Heart left ventricle (tissue), 16 donors: ENCODE results near the gene TGFB2. TPM values are rescaled to one million over a fixed set of nuclear protein-coding genes. Genes with fewer than 3 reads are reported as not detected.

Source experiments
- ATAC-seq, 4 donors: fragments of 200-7000 bp; cut with Tn5 transposase; one replicate each; pipeline ENCODE4 v1.9.1; 2020 to 2022; ENCODE audit warnings: moderate library complexity in 4 of 4, mild to moderate bottlenecking in 3 of 4, moderate number of reproducible peaks in 1 of 4
- DNase-seq, 5 donors: peaks; one replicate each; pipeline ENCODE4 v3.0.0-alpha.2; 2020
- H3K27ac ChIP-seq, 12 donors: fragments of 200-600 bp; sonication (generic) in 4 of 12; one replicate each; pipeline versions ENCODE4 v1.5.0 to v1.8.0; 2016 to 2022; ENCODE audit warnings: mild to moderate bottlenecking in 2 of 12
- H3K27me3 ChIP-seq, 9 donors: fragments of 200-600 bp; sonication (generic) in 2 of 9; one replicate each; pipeline versions ENCODE4 v1.5.1 to v1.8.0; 2016 to 2022; ENCODE audit warnings: mild to moderate bottlenecking in 3 of 9
- H3K36me3 ChIP-seq, 9 donors: fragments of 200-600 bp; sonication (generic) in 2 of 9; one replicate each; pipeline versions ENCODE4 v1.5.0 to v1.8.0; 2018 to 2022; ENCODE audit warnings: mild to moderate bottlenecking in 2 of 9
- H3K4me1 ChIP-seq, 12 donors: fragments of 200-600 bp; sonication (generic) in 4 of 12; one replicate each; pipeline versions ENCODE4 v1.5.0 to v1.8.0; 2016 to 2022; ENCODE audit warnings: mild to moderate bottlenecking in 3 of 12
- H3K4me3 ChIP-seq, 12 donors: fragments of 200-600 bp; sonication (generic) in 4 of 12; one replicate each; pipeline versions ENCODE4 v1.5.0 to v1.8.0; 2017 to 2022; ENCODE audit warnings: mild to moderate bottlenecking in 9 of 12, moderate library complexity in 4 of 12
- H3K9me3 ChIP-seq, 12 donors: fragments of 200-600 bp; sonication (generic) in 4 of 12; one replicate each; pipeline versions ENCODE4 v1.5.0 to v1.8.0; 2016 to 2022; ENCODE audit warnings: mild to moderate bottlenecking in 1 of 12
- CTCF ChIP-seq, 12 donors: fragments of 200-600 bp; sonication (generic) in 4 of 12; IDR thresholded peaks; one replicate each; pipeline versions ENCODE4 v1.5.0 to v1.8.0; 2018 to 2022; ENCODE audit warnings: antibody characterized with exemption in 12 of 12, mild to moderate bottlenecking in 5 of 12
- POLR2A ChIP-seq, 2 donors: fragments of 450-650 bp; IDR thresholded peaks; one replicate each; pipeline ENCODE4 v1.6.1; 2017; ENCODE audit warnings: antibody characterized with exemption in 2 of 2, mild to moderate bottlenecking in 2 of 2, moderate library complexity in 2 of 2
- WGBS, 4 donors: extraction: QIAGEN DNeasy Blood & Tissue Kit in 2 of 4; methylation state at CpG; one replicate each; pipeline versions ENCODE4 v1.1.5 to v1.1.7; 2013 to 2018; 5-methylcytosine and 5-hydroxymethylcytosine counted together
- intact Hi-C, 10 donors: fragments of 100-400 bp; cut with DNase I; formaldehyde crosslinking; loops; one replicate each; pipeline versions ENCODE4 v1.11.1 to v1.14.2; 2022
- polyA plus RNA-seq, 2 donors: library from polyadenylated mRNA; stranded (reverse); fragments of 200-250 nt; gene quantifications; one replicate each; pipeline ENCODE4 v1.2.3, GENCODE V29; 2013
- total RNA-seq, 9 donors: library from RNA; depleted of rRNA in 2 of 9; stranded (reverse); fragments of >200 nt in 2 of 9; fragmentation: NEBNext Ultra II Directional in 3 of 9; extraction: Animal tissue kit (Norgen Biotek cat#: 25700) in 3 of 9; gene quantifications; one replicate each; pipeline versions ENCODE4 v1.1.0 to v1.2.4, GENCODE V29; 2016 to 2023
- donor health status: ischemic (EF 13 %, LVEDD 7.1; RV severe dilation, severe dysfunction).
- donor health status: healthy with polysubstance abuse.
- donor health status: DM: no; HTN: yes; CAD: no.
- donor health status: DM: no; HTN: no; CAD: no.
- donor health status: ischemic (EF 25% LVEDD 6.9; RV normal size, moderate dysfunction).
- donor health status: ischemic (EF 25% LVEDD 5.7; RV mildly dilated, moderate dysfunction).
- donor health status: healthy.
- donor health status: DM: yes; HTN: yes; CAD: no.
- donor health status: ischemic (EF 35%, LVEDD 5.7; RV mildly dilated, moderate dysfunction).
- donor health status: nonischemic (EF 11% LVEDD 7.7; RV severe dilation, severe dysfunction).
- donor health status: DM: yes; HTN: yes; CAD: no.
- donor health status: PGD.
- donor health status: ischemic (EF 29% LVEDD 5.4; RV normal size, mild dysfunction).
- donor health status: nonischemic (EF 23%, LVEDD 6.1; RV moderate dilation, normal function).

TGFB2 gene
- total and polyA plus RNA-seq, 11 donors = 0.76 to 23.6 (median 5.5) TPM

GRCh38 chr1:218451415-218451814 is 106.3 kb downstream of the TGFB2 start:
- Histone ChIP-seq H3K27me3 (no peaks in the 10 kb centered on the region), H3K4me1 (peaks cover 0 to 14% (median 0%) of the 10 kb centered on the region in 12 donors), H3K27ac (no peak overlapping the region), H3K4me3 (no peak overlapping the region), H3K9me3 (no peaks in the 10 kb centered on the region), H3K36me3 (no peaks in the 10 kb centered on the region)
- TF ChIP-seq POLR2A (IDR thresholded peaks at IDR 0.05) = no peak
- TF ChIP-seq CTCF (IDR thresholded peaks at IDR 0.05) = no peak
- 74 to 83% (median 75%) methylated on average over 3 of the region's 3 CpGs for WGBS, 4 donors
- no peak for DNase-seq
- intact Hi-C loops = no loop called here
- ATAC-seq = no peak

- no peak for TF ChIP-seq POLR2A (IDR thresholded peaks at IDR 0.05)
- no peak for TF ChIP-seq CTCF (IDR thresholded peaks at IDR 0.05)
- 91 to 97% (median 94%) methylated on average over 2 of the region's 2 CpGs for WGBS, 4 donors
- ATAC-seq (no peak), DNase-seq (no peak)
- no peaks in the 10 kb centered on the region for H3K9me3 ChIP-seq
- intact Hi-C loops = loop anchor here in 1 of 10 donors (5.0 kb wide), 1 partner anchor 102 kb away; no protein-coding TSS in a partner anchor
- peaks cover 0 to 15% (median 9%) of the 10 kb centered on the region in 12 donors for H3K4me1 ChIP-seq
- no peak overlapping the region for H3K4me3 ChIP-seq
- H3K36me3 ChIP-seq = no peaks in the 10 kb centered on the region
- no peak overlapping the region for H3K27ac ChIP-seq
- no peaks in the 10 kb centered on the region for H3K27me3 ChIP-seq
Measured at GRCh38 chr1:218454700-218455282, 109.7 kb downstream of the TGFB2 start.

GRCh38 chr1:218456444-218456843 is 111.3 kb downstream of the TGFB2 start:
- DNase-seq (no peak), ATAC-seq (no peak)
- H3K4me3 ChIP-seq = no peak overlapping the region
- WGBS, 4 donors = 93 to 96% (median 93%) methylated on average over 3 of the region's 3 CpGs
- H3K27me3 ChIP-seq = no peaks in the 10 kb centered on the region
- H3K27ac ChIP-seq = no peak overlapping the region
- H3K4me1 ChIP-seq = peaks cover 3 to 31% (median 20%) of the 10 kb centered on the region in 12 donors
- intact Hi-C loops = loop anchor here in 1 of 10 donors (5.0 kb wide), 1 partner anchor 104 kb away; no protein-coding TSS in a partner anchor
- TF ChIP-seq POLR2A (IDR thresholded peaks at IDR 0.05) (no peak), CTCF (IDR thresholded peaks at IDR 0.05) (no peak)
- H3K36me3 ChIP-seq = no peaks in the 10 kb centered on the region
- H3K9me3 ChIP-seq = no peaks in the 10 kb centered on the region

GRCh38 chr1:218459450-218459849 is 114.3 kb downstream of the TGFB2 start:
- Histone ChIP-seq H3K4me1 (peaks cover 5 to 53% (median 39%) of the 10 kb centered on the region in 12 donors), H3K36me3 (no peaks in the 10 kb centered on the region), H3K9me3 (no peaks in the 10 kb centered on the region), H3K27me3 (no peaks in the 10 kb centered on the region), H3K4me3 (peak overlapping the region in 1 of 12 donors; percentile 17), H3K27ac (peak overlapping the region; percentile 19 to 87 (median 77))
- intact Hi-C loops = loop anchor here in 1 of 10 donors (5.0 kb wide), 1 partner anchor 107 kb away; no protein-coding TSS in a partner anchor
- WGBS, 4 donors = 47 to 62% (median 54%) methylated on average over 8 of the region's 8 CpGs
- DNase-seq (peak in 4 of 5 donors; percentile 45 to 74 (median 61)), ATAC-seq (peak; percentile 43 to 71 (median 56))
- TF ChIP-seq CTCF (IDR thresholded peaks at IDR 0.05) (no peak), POLR2A (IDR thresholded peaks at IDR 0.05) (no peak)
